HepG2 (cell line): Measurements from ENCODE around the gene LTBR. TPM values are rescaled to one million over a fixed set of nuclear protein-coding genes. Genes with fewer than 3 reads are reported as not detected.

Source experiments
- ATF7-NPFF ChIP-seq: sonication (generic); formaldehyde crosslinking; IDR thresholded peaks from 2 replicates; pipeline ENCODE4 v1.8.1; 2023; ENCODE audit warnings: mild to moderate bottlenecking, low read depth, missing genetic modification reagents, moderate library complexity
- HNF4G ChIP-seq, 2 experiments: sonication (generic) in 1 of 2; formaldehyde crosslinking in 1 of 2; IDR thresholded peaks; 2 replicates each; pipeline versions ENCODE4 v1.4.0 to v1.6.1; 2011 to 2020; ENCODE audit warnings: borderline replicate concordance in 2 of 2, low read depth in 2 of 2, mild to moderate bottlenecking in 2 of 2, low read length in 1 of 2, missing genetic modification reagents in 1 of 2, moderate library complexity in 1 of 2
- NR1H2 ChIP-seq: sonication (generic); formaldehyde crosslinking; IDR thresholded peaks from 2 replicates; pipeline ENCODE4 v1.8.1; 2022; ENCODE audit warnings: low read depth, missing genetic modification reagents, borderline replicate concordance
- STAG1 ChIP-seq: sonication (generic); formaldehyde crosslinking; IDR thresholded peaks from 2 replicates; pipeline ENCODE4 v1.4.0; 2020; ENCODE audit warnings: missing genetic modification reagents
- ZBTB8A ChIP-seq: sonication (generic); formaldehyde crosslinking; IDR thresholded peaks from 2 replicates; pipeline ENCODE4 v1.4.0; 2020; ENCODE audit warnings: mild to moderate bottlenecking, low read depth, missing genetic modification reagents, borderline replicate concordance
- ZKSCAN1 ChIP-seq: fragments of 150-350 bp; IDR thresholded peaks from 2 replicates; pipeline ENCODE4 v1.6.1; 2014; ENCODE audit warnings: low read length
- ZNF251 ChIP-seq: sonication (generic); formaldehyde crosslinking; IDR thresholded peaks from 2 replicates; pipeline ENCODE4 v1.9.0; 2021; ENCODE audit warnings: mild to moderate bottlenecking, missing genetic modification reagents
- ZNF383 ChIP-seq: sonication (generic); formaldehyde crosslinking; IDR thresholded peaks from 2 replicates; pipeline ENCODE4 v1.4.0; 2020; ENCODE audit warnings: missing genetic modification reagents, mild to moderate bottlenecking, borderline replicate concordance
- polyA plus RNA-seq, 8 experiments: library from polyadenylated mRNA; depleted of rRNA in 3 of 8; stranded (reverse) in 7 of 8; unstranded in 1 of 8; fragments of >200 nt; fragmentation: Illumina TruSeq in 4 of 8; extraction: Trizol in 4 of 8; gene quantifications; 2 replicates each; pipeline versions ENCODE4 v1.2.1 to v1.2.3, GENCODE V29; 2011 to 2016; ENCODE audit warnings: low read depth in 4 of 8, missing spikeins in 1 of 8, mixed read lengths in 1 of 8; ENCODE audit not compliant: insufficient read depth in 1 of 8
- total RNA-seq, 5 experiments: library from RNA; depleted of rRNA; stranded (reverse); fragments of >200 nt; fragmentation: Illumina TruSeq; extraction: Trizol; gene quantifications; 2 replicates each; pipeline ENCODE4 v1.2.3, GENCODE V29; 2016; ENCODE audit warnings: low read depth in 1 of 5
- TF ChIP-seq, protein P1 (sequence below): sonication (generic); formaldehyde crosslinking; IDR thresholded peaks from 2 replicates; pipeline ENCODE4 v1.4.0; 2020; ENCODE audit warnings: missing genetic modification reagents
- TF ChIP-seq, protein P2 (sequence below): sonication (generic); formaldehyde crosslinking; IDR thresholded peaks from 2 replicates; pipeline ENCODE4 v1.5.0; 2020; ENCODE audit warnings: mild to moderate bottlenecking, missing genetic modification reagents, moderate library complexity
- TF ChIP-seq, protein P3 (sequence below): IDR thresholded peaks from 2 replicates; pipeline ENCODE4 v1.6.1; 2016; ENCODE audit warnings: missing compliant biosample characterization, missing genetic modification reagents, borderline replicate concordance
- TF ChIP-seq, protein P4 (sequence below): sonication (generic); formaldehyde crosslinking; IDR thresholded peaks from 2 replicates; pipeline ENCODE4 v1.4.0; 2020; ENCODE audit warnings: missing genetic modification reagents
- TF ChIP-seq, protein P5 (sequence below): sonication (generic); formaldehyde crosslinking; IDR thresholded peaks from 2 replicates; pipeline ENCODE4 v1.4.0; 2020; ENCODE audit warnings: missing genetic modification reagents, low read depth, mild to moderate bottlenecking, borderline replicate concordance

LTBR gene
- total and polyA plus RNA-seq, 2 of the 13 experiments (the other 11 are each of a cell fraction or from before 2014, with no cell fraction given), result 31.4 to 34.8 TPM

DNA sequence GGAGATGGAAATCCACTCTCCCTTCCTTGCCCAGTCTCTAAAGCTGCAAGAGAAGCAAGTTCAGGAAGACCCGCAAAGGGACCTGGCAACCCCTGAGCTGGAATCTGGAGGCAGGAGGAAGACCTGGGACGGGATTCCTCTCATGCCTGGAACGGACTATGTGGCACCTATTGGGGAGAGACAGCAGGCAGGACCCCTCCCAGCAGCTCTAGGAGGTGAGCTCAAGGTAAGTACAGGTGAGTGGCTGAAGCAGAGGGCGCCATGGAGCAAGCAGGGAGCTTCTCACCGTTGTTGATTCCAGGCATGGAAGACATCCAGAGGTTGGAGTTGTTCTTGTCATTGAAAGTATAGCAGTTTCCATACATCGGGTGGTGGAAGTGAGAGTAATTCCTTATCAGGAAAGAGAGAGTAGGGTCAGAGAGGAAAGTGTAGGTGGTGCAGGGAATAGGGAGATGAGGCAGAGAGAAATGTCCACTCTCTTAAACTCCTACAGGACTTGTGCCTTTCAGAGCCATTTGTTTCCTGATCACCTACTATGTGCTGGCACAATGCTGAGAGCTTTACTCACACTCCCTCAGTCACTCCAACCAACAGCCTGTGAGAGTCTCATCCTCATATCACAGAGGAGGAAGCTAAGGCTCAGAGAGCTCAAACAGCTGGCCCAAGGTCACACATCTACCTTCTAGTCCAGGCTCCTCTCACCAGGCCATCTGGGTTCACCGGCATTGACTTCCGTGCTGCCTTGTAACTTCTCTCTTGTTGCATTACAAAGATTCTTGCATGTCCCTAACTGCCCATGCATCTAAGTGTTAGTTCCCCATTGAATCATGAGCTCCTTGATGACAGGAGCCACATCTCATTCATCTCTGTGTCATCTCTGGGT is 28.2 kb upstream of the LTBR start (continued):
- TF ChIP-seq, protein P1, sequence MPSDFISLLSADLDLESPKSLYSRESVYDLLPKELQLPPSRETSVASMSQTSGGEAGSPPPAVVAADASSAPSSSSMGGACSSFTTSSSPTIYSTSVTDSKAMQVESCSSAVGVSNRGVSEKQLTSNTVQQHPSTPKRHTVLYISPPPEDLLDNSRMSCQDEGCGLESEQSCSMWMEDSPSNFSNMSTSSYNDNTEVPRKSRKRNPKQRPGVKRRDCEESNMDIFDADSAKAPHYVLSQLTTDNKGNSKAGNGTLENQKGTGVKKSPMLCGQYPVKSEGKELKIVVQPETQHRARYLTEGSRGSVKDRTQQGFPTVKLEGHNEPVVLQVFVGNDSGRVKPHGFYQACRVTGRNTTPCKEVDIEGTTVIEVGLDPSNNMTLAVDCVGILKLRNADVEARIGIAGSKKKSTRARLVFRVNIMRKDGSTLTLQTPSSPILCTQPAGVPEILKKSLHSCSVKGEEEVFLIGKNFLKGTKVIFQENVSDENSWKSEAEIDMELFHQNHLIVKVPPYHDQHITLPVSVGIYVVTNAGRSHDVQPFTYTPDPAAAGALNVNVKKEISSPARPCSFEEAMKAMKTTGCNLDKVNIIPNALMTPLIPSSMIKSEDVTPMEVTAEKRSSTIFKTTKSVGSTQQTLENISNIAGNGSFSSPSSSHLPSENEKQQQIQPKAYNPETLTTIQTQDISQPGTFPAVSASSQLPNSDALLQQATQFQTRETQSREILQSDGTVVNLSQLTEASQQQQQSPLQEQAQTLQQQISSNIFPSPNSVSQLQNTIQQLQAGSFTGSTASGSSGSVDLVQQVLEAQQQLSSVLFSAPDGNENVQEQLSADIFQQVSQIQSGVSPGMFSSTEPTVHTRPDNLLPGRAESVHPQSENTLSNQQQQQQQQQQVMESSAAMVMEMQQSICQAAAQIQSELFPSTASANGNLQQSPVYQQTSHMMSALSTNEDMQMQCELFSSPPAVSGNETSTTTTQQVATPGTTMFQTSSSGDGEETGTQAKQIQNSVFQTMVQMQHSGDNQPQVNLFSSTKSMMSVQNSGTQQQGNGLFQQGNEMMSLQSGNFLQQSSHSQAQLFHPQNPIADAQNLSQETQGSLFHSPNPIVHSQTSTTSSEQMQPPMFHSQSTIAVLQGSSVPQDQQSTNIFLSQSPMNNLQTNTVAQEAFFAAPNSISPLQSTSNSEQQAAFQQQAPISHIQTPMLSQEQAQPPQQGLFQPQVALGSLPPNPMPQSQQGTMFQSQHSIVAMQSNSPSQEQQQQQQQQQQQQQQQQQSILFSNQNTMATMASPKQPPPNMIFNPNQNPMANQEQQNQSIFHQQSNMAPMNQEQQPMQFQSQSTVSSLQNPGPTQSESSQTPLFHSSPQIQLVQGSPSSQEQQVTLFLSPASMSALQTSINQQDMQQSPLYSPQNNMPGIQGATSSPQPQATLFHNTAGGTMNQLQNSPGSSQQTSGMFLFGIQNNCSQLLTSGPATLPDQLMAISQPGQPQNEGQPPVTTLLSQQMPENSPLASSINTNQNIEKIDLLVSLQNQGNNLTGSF, result no peak
- TF ChIP-seq, protein P2, sequence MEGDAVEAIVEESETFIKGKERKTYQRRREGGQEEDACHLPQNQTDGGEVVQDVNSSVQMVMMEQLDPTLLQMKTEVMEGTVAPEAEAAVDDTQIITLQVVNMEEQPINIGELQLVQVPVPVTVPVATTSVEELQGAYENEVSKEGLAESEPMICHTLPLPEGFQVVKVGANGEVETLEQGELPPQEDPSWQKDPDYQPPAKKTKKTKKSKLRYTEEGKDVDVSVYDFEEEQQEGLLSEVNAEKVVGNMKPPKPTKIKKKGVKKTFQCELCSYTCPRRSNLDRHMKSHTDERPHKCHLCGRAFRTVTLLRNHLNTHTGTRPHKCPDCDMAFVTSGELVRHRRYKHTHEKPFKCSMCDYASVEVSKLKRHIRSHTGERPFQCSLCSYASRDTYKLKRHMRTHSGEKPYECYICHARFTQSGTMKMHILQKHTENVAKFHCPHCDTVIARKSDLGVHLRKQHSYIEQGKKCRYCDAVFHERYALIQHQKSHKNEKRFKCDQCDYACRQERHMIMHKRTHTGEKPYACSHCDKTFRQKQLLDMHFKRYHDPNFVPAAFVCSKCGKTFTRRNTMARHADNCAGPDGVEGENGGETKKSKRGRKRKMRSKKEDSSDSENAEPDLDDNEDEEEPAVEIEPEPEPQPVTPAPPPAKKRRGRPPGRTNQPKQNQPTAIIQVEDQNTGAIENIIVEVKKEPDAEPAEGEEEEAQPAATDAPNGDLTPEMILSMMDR (CRISPR knock-in tag), result peak; percentile 56
- TF ChIP-seq, protein P3, sequence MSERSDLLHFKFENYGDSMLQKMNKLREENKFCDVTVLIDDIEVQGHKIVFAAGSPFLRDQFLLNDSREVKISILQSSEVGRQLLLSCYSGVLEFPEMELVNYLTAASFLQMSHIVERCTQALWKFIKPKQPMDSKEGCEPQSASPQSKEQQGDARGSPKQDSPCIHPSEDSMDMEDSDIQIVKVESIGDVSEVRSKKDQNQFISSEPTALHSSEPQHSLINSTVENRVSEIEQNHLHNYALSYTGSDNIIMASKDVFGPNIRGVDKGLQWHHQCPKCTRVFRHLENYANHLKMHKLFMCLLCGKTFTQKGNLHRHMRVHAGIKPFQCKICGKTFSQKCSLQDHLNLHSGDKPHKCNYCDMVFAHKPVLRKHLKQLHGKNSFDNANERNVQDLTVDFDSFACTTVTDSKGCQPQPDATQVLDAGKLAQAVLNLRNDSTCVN (CRISPR knock-in tag), result no peak
- TF ChIP-seq ZKSCAN1 (0 out of 2 replicates have a peak, but pooled peaks have one; percentile 20), ZNF383 (CRISPR knock-in tag) (no peak), ZNF251 (no peak), HNF4G (IDR thresholded peaks at IDR 0.05; ENCODE audit: borderline replicate concordance, low read depth, low read length) (no peak), HNF4G (CRISPR knock-in tag; IDR thresholded peaks at IDR 0.05; ENCODE audit: borderline replicate concordance, low read depth) (no peak), ATF7-NPFF (CRISPR knock-in tag) (no peak), ZBTB8A (no peak), NR1H2 (CRISPR knock-in tag) (no peak), STAG1 (CRISPR knock-in tag) (peak; percentile 46)
- TF ChIP-seq, protein P4, sequence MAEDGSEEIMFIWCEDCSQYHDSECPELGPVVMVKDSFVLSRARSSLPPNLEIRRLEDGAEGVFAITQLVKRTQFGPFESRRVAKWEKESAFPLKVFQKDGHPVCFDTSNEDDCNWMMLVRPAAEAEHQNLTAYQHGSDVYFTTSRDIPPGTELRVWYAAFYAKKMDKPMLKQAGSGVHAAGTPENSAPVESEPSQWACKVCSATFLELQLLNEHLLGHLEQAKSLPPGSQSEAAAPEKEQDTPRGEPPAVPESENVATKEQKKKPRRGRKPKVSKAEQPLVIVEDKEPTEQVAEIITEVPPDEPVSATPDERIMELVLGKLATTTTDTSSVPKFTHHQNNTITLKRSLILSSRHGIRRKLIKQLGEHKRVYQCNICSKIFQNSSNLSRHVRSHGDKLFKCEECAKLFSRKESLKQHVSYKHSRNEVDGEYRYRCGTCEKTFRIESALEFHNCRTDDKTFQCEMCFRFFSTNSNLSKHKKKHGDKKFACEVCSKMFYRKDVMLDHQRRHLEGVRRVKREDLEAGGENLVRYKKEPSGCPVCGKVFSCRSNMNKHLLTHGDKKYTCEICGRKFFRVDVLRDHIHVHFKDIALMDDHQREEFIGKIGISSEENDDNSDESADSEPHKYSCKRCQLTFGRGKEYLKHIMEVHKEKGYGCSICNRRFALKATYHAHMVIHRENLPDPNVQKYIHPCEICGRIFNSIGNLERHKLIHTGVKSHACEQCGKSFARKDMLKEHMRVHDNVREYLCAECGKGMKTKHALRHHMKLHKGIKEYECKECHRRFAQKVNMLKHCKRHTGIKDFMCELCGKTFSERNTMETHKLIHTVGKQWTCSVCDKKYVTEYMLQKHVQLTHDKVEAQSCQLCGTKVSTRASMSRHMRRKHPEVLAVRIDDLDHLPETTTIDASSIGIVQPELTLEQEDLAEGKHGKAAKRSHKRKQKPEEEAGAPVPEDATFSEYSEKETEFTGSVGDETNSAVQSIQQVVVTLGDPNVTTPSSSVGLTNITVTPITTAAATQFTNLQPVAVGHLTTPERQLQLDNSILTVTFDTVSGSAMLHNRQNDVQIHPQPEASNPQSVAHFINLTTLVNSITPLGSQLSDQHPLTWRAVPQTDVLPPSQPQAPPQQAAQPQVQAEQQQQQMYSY (CRISPR knock-in tag), result peak; percentile 89
- TF ChIP-seq, protein P5, sequence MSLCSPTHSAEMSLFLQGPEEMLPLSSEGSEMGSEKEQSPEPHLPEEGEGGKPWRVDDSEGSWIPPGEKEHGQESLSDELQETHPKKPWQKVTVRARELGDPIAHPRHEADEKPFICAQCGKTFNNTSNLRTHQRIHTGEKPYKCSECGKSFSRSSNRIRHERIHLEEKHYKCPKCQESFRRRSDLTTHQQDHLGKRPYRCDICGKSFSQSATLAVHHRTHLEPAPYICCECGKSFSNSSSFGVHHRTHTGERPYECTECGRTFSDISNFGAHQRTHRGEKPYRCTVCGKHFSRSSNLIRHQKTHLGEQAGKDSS (CRISPR knock-in tag), result no peak
